GM18870 (cell line): ENCODE data around the gene SLCO4A1.

Experiments
- ATAC-seq: cut with Tn5 transposase; IDR thresholded peaks from one replicate; pipeline ENCODE4 v1.9.1; 2021; ENCODE audit warnings: moderate library complexity; ENCODE audit not compliant: unreplicated experiment

SLCO4A1 gene

GRCh38 chr20:62696989-62697388 lies 54.7 kb downstream of the SLCO4A1 start:
- ATAC-seq, result no peak

GRCh38 chr20:62697468-62697912 lies 55.2 kb downstream of the SLCO4A1 start:
- no peak for ATAC-seq

- no peak for ATAC-seq
These were observed 55.9 kb downstream of the SLCO4A1 start for GRCh38 chr20:62698231-62698630.

GRCh38 chr20:62699296-62699695 lies 57.0 kb downstream of the SLCO4A1 start:
- ATAC-seq, result no peak

- ATAC-seq, result no peak
These were observed 57.4 kb downstream of the SLCO4A1 start for GRCh38 chr20:62699741-62700140.

- no peak for ATAC-seq
These were observed 58.1 kb downstream of the SLCO4A1 start for GRCh38 chr20:62700261-62700930.

GRCh38 chr20:62701161-62702012 lies 59.1 kb downstream of the SLCO4A1 start:
- ATAC-seq, result no peak

- ATAC-seq, result no peak
These were observed 59.7 kb downstream of the SLCO4A1 start for GRCh38 chr20:62702013-62702300.

- ATAC-seq, result no peak
These were observed 60.9 kb downstream of the SLCO4A1 start for GRCh38 chr20:62702895-62703852.

GRCh38 chr20:62703853-62704228 lies 61.5 kb downstream of the SLCO4A1 start:
- no peak for ATAC-seq

GRCh38 chr20:62704341-62704948 lies 62.1 kb downstream of the SLCO4A1 start:
- no peak for ATAC-seq

GRCh38 chr20:62705627-62706026 lies 63.3 kb downstream of the SLCO4A1 start:
- no peak for ATAC-seq

- ATAC-seq, result no peak
These were observed 64.0 kb downstream of the SLCO4A1 start for GRCh38 chr20:62706344-62706743.

- no peak for ATAC-seq
These were observed 64.6 kb downstream of the SLCO4A1 start for GRCh38 chr20:62706857-62707256.

GRCh38 chr20:62707276-62707920 lies 65.1 kb downstream of the SLCO4A1 start:
- ATAC-seq, result no peak

GRCh38 chr20:62707921-62708521 lies 65.7 kb downstream of the SLCO4A1 start:
- ATAC-seq, result no peak

GRCh38 chr20:62708591-62709536 lies 66.6 kb downstream of the SLCO4A1 start, which contains the start of gene NTSR1:
NTSR1 (plus strand) TSS chr20:62708836; CDS start chr20:62709208, 372 bp downstream.
- no peak for ATAC-seq

- ATAC-seq, result no peak
These were observed 67.2 kb downstream of the SLCO4A1 start for GRCh38 chr20:62709537-62709905.
